ENCODE measurements around the gene PDGFB. TPM values are rescaled to one million over a fixed set of nuclear protein-coding genes. Genes with fewer than 3 reads are reported as not detected.

PDGFB gene
- total and polyA plus RNA-seq, 2 experiments from 2014 or later = 2.2 to 8.0 TPM

- TF ChIP-seq REST (IDR thresholded peaks at IDR 0.05; ENCODE audit: unreplicated experiment) (no peak), NANOG (IDR thresholded peaks at IDR 0.05; ENCODE audit: borderline replicate concordance) (no peak), CREB1 (CRISPR knock-in tag; IDR thresholded peaks at IDR 0.05; ENCODE audit: low read depth) (no peak), ZNF331 (CRISPR knock-in tag; IDR thresholded peaks at IDR 0.05; ENCODE audit: low read depth) (no peak), EZH2phosphoT487 (IDR thresholded peaks at IDR 0.05; ENCODE audit: unreplicated experiment) (no peak)
Measured at GRCh38 chr22:39233710-39234471, 10.9 kb downstream of the PDGFB start (continued).

- Histone ChIP-seq H3F3A (replicated peaks; ENCODE audit: low read depth) (peaks cover 20% of the 10 kb centered on the region), H3K4me1 (ENCODE audit: insufficient read depth) (peaks cover 46% of the 10 kb centered on the region), H2AFZ (no peak overlapping the region), H4K20me1 (replicated peaks; ENCODE audit: insufficient read depth) (no peaks in the 10 kb centered on the region), H3K79me2 (replicated peaks; ENCODE audit: insufficient read depth) (no peaks in the 10 kb centered on the region), H3K36me3 (ENCODE audit: insufficient read depth) (no peaks in the 10 kb centered on the region), H3K27ac (ENCODE audit: low read depth) (no peak overlapping the region), H3K4me3 (no peak overlapping the region), H3K27me3 (ENCODE audit: insufficient read depth) (peaks cover 17% of the 10 kb centered on the region), H3K9me2 (ENCODE audit: insufficient read depth) (no peaks in the 10 kb centered on the region), H3K4me2 (no peak overlapping the region; the same call in 1 of the 2 replicates)
- peaks cover 30% of the 10 kb centered on the region for H3K27me3 Mint-ChIP-seq (ENCODE audit: insufficient read depth, low read depth, poor library complexity)
- H3K4me3 Mint-ChIP-seq = no peak overlapping the region
- peaks cover 6% of the 10 kb centered on the region for H3K36me3 Mint-ChIP-seq (ENCODE audit: low read depth)
- no peak for TF ChIP-seq NANOG (IDR thresholded peaks at IDR 0.05; ENCODE audit: borderline replicate concordance)
- TF ChIP-seq STAT1 (IDR thresholded peaks at IDR 0.05; ENCODE audit: unreplicated experiment) = no peak
- no peak for TF ChIP-seq EZH2 (IDR thresholded peaks at IDR 0.05; ENCODE audit: low read depth, unreplicated experiment)
- TF ChIP-seq POLR2AphosphoS5 (IDR thresholded peaks at IDR 0.05; ENCODE audit: low read depth) = no peak
- TF ChIP-seq REST (IDR thresholded peaks at IDR 0.05; ENCODE audit: unreplicated experiment) = no peak
- no peak for TF ChIP-seq ZNF331 (CRISPR knock-in tag; IDR thresholded peaks at IDR 0.05; ENCODE audit: low read depth)
- DNase-seq (ENCODE audit: low spot score) (no peak), ATAC-seq (no peak)
- H3K9me3 Mint-ChIP-seq = no peaks in the 10 kb centered on the region; the same call in 2 of the 3 replicates
- H3K4me1 Mint-ChIP-seq = peaks cover 66% of the 10 kb centered on the region
- no peak overlapping the region for H3K27ac Mint-ChIP-seq
Measured at GRCh38 chr22:39232806-39233709, 11.7 kb downstream of the PDGFB start.

Data from GM23338 (cell line).